ENCODE measurements around the gene BNC2.

The BNC2 gene

DNA sequence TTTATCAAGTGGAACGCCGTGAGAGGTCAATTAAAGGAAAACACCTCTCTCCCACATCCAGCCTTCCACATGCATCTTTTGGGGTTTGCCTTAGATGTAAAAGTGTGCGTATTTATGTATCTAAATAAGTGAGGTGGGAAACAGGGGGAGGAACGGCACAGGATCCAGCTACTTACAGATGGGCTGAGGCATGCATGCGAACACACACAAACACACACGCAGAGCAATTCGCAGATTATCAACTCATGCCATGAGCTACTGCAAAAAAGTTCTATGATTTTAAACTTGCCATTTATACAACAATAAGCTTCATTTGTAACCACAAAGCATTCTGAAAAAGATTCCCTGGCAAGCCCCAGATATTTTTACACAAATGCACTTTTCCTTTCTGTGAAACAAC lies 242.1 kb downstream of the BNC2 start:
- peak; percentile 32 for DNase-seq (ENCODE audit: low read depth, low spot score)

DNA sequence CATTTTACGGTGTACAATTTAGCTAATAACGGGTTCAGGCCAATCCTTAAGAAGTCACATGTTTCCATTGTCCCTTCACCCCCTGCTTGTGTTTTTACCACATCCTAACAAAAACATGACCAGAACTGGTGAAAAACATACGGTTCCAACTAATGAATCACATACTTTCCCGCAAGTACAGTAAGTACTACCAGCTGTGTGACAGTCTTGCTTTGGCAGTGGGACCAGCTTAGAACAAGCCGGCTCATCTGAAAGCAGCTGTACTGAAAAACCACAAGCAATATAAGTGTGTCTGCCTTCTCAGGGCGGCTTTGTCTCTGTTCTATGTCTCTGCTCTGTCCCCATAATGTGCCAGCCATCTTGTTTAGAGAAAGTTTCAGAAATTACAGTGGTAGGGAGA lies 242.5 kb downstream of the BNC2 start:
- peak; percentile 82 for DNase-seq (ENCODE audit: low read depth, low spot score)

DNA sequence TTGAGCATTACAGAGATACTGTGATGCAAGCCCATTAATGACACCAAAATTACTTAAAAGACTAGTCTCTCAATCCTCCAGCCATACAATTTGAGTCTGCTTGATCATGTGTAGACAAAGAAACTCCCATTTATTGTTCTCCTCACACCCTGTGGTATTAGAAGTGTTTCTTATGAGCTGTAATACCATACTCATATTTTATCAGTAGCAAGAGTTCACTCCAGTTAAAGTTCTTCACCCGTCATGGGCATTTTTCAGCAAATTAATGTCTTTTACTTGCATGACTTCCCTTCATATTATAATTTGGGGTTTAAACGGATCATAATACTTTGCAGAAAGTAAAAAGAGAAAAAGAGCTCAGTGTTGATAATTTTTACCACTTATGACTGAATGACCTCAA lies 242.9 kb downstream of the BNC2 start:
- DNase-seq (ENCODE audit: low read depth, low spot score) = peak; percentile 17

GRCh38 chr9:16626577-16627130 lies 243.8 kb downstream of the BNC2 start:
- DNase-seq (ENCODE audit: low read depth, low spot score) = peak; percentile 87

DNA sequence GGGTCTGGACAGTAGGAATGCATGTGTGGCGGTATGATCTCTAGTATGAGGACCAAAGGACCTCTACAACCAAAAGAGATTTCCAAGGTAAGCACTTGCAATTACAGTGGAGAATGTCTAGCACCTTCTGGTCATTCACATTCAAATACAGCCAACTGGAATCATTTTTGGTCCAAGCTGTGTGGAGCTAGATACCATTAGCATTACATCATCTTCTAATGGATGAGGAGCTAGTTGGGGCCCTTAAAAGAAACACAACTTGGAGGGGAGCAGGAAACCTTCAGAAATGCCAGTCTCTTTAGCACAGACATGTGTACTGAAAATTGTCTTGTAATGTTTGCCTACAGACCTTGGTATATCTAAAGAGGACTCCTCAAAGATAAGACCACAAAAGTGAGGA lies 244.7 kb downstream of the BNC2 start:
- peak; percentile 74 for DNase-seq (ENCODE audit: low read depth, low spot score)

DNA sequence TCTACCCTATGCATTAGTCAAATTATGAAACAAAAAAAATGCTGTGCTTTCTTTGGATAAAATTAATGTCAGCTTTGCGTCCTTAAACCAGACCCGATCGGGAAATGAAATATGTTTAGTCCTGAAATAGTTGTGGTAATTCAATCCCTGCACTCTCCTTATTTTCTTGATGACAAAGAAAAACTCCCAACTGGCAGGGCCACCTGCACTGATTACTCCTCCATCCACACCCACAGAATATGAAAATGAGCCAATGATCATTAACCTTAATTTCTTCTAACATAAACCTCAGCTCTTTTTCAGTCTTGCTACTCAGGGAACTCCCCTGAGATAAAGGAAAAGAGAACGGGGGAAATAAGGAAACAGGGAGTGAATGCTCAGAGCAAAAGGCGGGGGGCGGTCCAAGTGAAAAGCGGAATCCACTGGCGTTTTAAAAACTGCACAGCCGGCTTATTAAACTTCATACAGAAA lies 245.3 kb downstream of the BNC2 start:
- no peak for DNase-seq (ENCODE audit: low read depth, low spot score)

GRCh38 chr9:16624744-16625117 lies 245.7 kb downstream of the BNC2 start:
- no peak for DNase-seq (ENCODE audit: low read depth, low spot score)

DNA sequence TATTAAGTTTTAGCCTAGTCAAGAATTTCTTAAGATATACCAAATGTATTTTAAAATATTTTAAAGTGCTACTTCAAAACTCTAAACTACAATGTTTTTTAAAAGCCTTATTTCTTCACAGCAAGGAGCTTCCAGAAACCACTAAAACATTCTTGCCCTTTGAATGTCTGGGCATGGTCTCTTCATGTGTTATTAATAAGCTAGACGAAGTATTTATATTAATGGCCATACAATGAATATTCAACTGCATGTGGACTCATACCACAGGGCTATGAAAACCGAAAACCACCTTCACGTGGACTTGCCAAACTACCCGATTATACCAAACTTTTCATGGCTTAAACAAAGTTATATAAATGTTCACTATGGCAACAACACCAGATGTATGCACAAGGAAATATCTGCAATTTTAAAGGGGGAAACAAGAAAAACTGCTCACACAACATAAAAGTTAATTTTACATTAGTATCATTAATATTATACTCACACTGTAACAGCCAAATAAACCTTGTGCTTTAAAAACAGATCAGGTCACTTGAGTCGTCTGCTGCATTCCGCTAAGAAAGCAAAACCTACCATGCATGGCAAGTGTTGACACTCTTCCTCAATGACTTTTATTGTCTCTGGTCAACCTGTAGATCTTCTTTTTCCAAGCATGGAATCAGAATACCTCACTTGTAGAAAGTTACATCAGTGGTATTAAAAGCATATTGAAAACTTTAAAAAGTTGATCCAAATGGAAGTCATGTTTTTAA lies 246.3 kb downstream of the BNC2 start:
- DNase-seq (ENCODE audit: low read depth, low spot score) = no peak

GRCh38 chr9:16622541-16622940 lies 247.9 kb downstream of the BNC2 start:
- no peak for DNase-seq (ENCODE audit: low read depth, low spot score)

DNA sequence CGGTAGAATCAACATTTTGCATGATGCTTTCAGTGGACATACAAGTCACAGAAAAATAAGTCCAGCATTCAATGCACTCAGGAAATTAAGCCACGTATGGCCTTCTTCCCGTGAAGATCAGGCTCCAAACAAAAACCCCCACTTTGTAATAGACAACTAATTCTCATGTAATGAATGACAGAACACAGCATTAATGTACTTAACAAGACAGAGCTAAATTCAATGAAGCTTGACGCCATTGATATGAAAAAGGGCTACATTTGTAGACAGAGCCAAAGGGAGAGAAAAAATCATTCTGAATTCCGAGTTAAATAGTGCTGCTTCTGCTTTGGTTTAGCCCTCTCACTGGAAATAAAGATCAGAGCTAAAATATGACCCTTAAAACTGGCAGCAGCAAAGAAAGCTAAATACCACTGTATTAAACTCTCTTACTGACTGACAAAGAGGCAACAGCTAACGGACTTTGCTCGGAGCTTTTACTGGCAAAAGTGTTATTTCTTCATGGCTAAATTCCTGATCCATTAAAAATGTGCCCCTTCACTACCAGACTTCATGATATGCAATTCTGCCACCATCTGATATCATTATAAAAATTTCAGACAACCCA lies 250.5 kb downstream of the BNC2 start:
- no peak for DNase-seq (ENCODE audit: low read depth, low spot score)

- DNase-seq (ENCODE audit: low read depth, low spot score) = no peak
Observed at GRCh38 chr9:16619402-16619801, 251.1 kb downstream of the BNC2 start.

- DNase-seq (ENCODE audit: low read depth, low spot score) = no peak
Observed at GRCh38 chr9:16618524-16618923, 251.9 kb downstream of the BNC2 start.

GRCh38 chr9:16616686-16617085 lies 253.8 kb downstream of the BNC2 start:
- no peak for DNase-seq (ENCODE audit: low read depth, low spot score)

- DNase-seq (ENCODE audit: low read depth, low spot score) = no peak
Observed at GRCh38 chr9:16615451-16615850, 255.0 kb downstream of the BNC2 start.

DNA sequence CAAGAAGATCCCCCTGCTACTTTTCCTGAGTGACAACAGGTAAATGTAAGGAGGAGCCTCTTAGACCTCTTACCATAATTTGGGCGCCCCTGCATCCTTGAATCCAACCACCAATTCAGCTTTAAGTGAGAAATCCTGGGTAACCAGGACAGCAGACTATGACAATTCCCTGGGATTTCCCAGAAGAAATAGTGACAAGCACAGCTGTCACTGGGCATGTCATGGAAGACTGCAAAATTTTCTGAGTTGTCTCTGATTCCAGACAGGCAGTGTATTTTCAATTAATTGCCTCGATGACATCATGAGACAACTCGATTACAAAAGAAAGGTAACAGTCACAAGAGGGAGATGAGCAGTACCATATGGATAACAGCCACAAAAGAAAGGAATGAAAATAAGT lies 256.9 kb downstream of the BNC2 start:
- no peak for DNase-seq (ENCODE audit: low read depth, low spot score)

- DNase-seq (ENCODE audit: low read depth, low spot score) = no peak
Observed at GRCh38 chr9:16613051-16613450, 257.4 kb downstream of the BNC2 start.

DNA sequence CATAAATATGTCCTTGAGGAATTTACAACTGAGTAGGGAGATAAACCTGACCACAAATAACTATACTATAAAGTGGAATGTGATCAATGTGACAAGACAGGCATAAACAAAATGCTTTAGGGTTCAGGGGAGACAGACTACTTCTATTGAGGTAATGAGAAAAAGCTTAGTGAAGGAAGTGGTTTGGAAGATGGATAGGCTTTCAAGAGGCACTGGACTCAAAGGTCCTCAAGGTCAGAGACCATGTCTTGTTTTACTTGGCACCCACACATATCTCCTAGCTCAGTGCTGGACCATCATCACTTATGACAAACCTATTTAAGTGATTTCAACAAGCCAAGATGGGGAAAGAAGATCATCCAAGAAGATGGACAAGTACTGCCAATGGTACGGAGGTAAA lies 257.8 kb downstream of the BNC2 start:
- no peak for DNase-seq (ENCODE audit: low read depth, low spot score)

- no peak for DNase-seq (ENCODE audit: low read depth, low spot score)
Observed at GRCh38 chr9:16611983-16612382, 258.5 kb downstream of the BNC2 start.

DNA sequence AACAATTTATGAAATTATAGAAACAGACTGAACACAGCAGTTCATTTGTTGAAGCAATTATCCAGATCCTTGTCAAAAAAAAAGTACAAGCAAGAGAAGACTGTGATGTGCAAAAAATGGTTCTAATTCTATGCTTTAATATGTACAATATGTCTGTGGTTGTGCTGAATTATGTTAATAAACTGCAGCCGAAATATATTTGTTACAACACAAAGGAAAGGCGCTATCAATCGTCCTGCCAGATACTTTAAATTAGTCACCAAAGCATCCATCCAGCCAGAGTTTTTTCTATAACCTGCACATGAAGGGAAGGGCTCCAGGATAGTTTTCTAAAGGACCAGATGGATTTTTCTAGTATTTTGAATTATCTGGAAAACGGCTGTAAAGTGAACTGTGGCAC lies 259.5 kb downstream of the BNC2 start:
- no peak for DNase-seq (ENCODE audit: low read depth, low spot score)

DNA sequence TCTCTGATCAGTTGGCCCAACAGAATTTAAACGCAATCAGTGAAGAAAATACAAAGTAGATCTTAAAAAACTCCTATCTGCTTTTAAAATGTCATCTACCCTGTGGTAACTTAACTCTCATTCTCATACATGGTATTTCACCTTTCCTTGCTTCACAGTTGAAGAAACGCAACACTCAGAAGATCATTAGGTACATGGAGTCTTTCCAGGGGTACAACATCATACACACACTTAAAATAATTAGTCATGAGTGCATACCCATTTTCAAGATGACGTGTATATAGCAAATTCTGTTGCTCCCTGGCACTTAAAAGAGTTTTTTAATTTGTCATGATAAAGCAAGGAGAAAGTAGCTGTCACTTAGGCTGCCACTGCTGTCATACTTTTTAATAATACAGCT lies 259.9 kb downstream of the BNC2 start:
- no peak for DNase-seq (ENCODE audit: low read depth, low spot score)

- DNase-seq (ENCODE audit: low read depth, low spot score) = no peak
Observed at GRCh38 chr9:16608906-16609305, 261.6 kb downstream of the BNC2 start.

- DNase-seq (ENCODE audit: low read depth, low spot score) = no peak
Observed at GRCh38 chr9:16602494-16602893, 268.0 kb downstream of the BNC2 start.

GRCh38 chr9:16601991-16602390 lies 268.5 kb downstream of the BNC2 start:
- DNase-seq (ENCODE audit: low read depth, low spot score) = no peak

Measured in astrocyte of the hippocampus (primary cell).